Embryonic facial prominence (tissue), 1 donor: Measurements from ENCODE around the gene EPB41L1.

ENCODE experiments used
- DNase-seq: peaks from one replicate; pipeline ENCODE4 v3.0.0-alpha.2; 2016; ENCODE audit errors: extremely low spot score

The EPB41L1 gene

GRCh38 chr20:36219671-36220220, 65.2 kb downstream of the EPB41L1 start:
- no peak for DNase-seq

GRCh38 chr20:36225666-36226065, 71.1 kb downstream of the EPB41L1 start:
- DNase-seq = no peak

- no peak for DNase-seq
Measured at GRCh38 chr20:36228770-36229169, 74.2 kb downstream of the EPB41L1 start.

GRCh38 chr20:36230019-36230418, 75.5 kb downstream of the EPB41L1 start:
- no peak for DNase-seq

- DNase-seq = no peak
Measured at GRCh38 chr20:36231331-36231730, 76.8 kb downstream of the EPB41L1 start.

- no peak for DNase-seq
Measured at GRCh38 chr20:36234771-36235320, 80.3 kb downstream of the EPB41L1 start.

- peak; percentile 76 for DNase-seq
Measured at GRCh38 chr20:36235892-36236785, 81.6 kb downstream of the EPB41L1 start, which contains the start of gene AAR2. Gene AAR2 (plus strand): TSS chr20:36236478. CDS start chr20:36239869, 3,391 bp downstream.

- DNase-seq = no peak
Measured at GRCh38 chr20:36236786-36237121, 82.2 kb downstream of the EPB41L1 start.

- no peak for DNase-seq
Measured at GRCh38 chr20:36237477-36237876, 82.9 kb downstream of the EPB41L1 start.

GRCh38 chr20:36238153-36238552, 83.6 kb downstream of the EPB41L1 start:
- DNase-seq = no peak

GRCh38 chr20:36238760-36239159, 84.2 kb downstream of the EPB41L1 start:
- no peak for DNase-seq

GRCh38 chr20:36240076-36240475, 85.5 kb downstream of the EPB41L1 start:
- DNase-seq = no peak

- DNase-seq = no peak
Measured at GRCh38 chr20:36241678-36242077, 87.1 kb downstream of the EPB41L1 start.

- no peak for DNase-seq
Measured at GRCh38 chr20:36243726-36244125, 89.2 kb downstream of the EPB41L1 start.

- no peak for DNase-seq
Measured at GRCh38 chr20:36246401-36246800, 91.9 kb downstream of the EPB41L1 start.

- DNase-seq = no peak
Measured at GRCh38 chr20:36248836-36249235, 94.3 kb downstream of the EPB41L1 start.

GRCh38 chr20:36249450-36249849, 94.9 kb downstream of the EPB41L1 start:
- DNase-seq = no peak

GRCh38 chr20:36251426-36251825, 96.9 kb downstream of the EPB41L1 start:
- no peak for DNase-seq

GRCh38 chr20:36252511-36252910, 98.0 kb downstream of the EPB41L1 start:
- DNase-seq = no peak

- no peak for DNase-seq
Measured at GRCh38 chr20:36253036-36253435, 98.5 kb downstream of the EPB41L1 start.

- no peak for DNase-seq
Measured at GRCh38 chr20:36254076-36254475, 99.5 kb downstream of the EPB41L1 start.

- no peak for DNase-seq
Measured at GRCh38 chr20:36255445-36255844, 100.9 kb downstream of the EPB41L1 start.
